Nephron progenitor cell (in vitro differentiated cells): ENCODE results near the gene ARGFX.

Experiments used
- DNase-seq: peaks from one replicate; pipeline ENCODE4 v3.0.0; 2021
- H3K27ac Mint-ChIP-seq: 2 replicates; pipeline ENCODE4 v1.8.0; 2021; ENCODE audit warnings: mild to moderate bottlenecking, moderate library complexity, mixed read lengths
- H3K27me3 Mint-ChIP-seq: 2 replicates; pipeline ENCODE4 v1.8.0; 2021; ENCODE audit warnings: mild to moderate bottlenecking, low read depth, mixed read lengths; ENCODE audit not compliant: poor library complexity
- H3K36me3 Mint-ChIP-seq: 2 replicates; pipeline ENCODE4 v1.8.0; 2021; ENCODE audit warnings: low read depth, mixed read lengths
- H3K4me1 Mint-ChIP-seq: 2 replicates; pipeline ENCODE4 v1.8.0; 2021; ENCODE audit warnings: mixed read lengths
- H3K4me3 Mint-ChIP-seq: 2 replicates; pipeline ENCODE4 v1.8.0; 2021; ENCODE audit warnings: mild to moderate bottlenecking, moderate library complexity, mixed read lengths
- H3K9me3 Mint-ChIP-seq: 2 replicates; pipeline ENCODE4 v1.8.0; 2021; ENCODE audit warnings: mild to moderate bottlenecking, moderate library complexity, mixed read lengths
- TF ChIP-seq, protein P1 (sequence below): fragments of 200-600 bp; sonication (generic); IDR thresholded peaks from 2 replicates; pipeline ENCODE4 v1.5.0; 2021; ENCODE audit warnings: antibody characterized with exemption

ARGFX gene

DNA sequence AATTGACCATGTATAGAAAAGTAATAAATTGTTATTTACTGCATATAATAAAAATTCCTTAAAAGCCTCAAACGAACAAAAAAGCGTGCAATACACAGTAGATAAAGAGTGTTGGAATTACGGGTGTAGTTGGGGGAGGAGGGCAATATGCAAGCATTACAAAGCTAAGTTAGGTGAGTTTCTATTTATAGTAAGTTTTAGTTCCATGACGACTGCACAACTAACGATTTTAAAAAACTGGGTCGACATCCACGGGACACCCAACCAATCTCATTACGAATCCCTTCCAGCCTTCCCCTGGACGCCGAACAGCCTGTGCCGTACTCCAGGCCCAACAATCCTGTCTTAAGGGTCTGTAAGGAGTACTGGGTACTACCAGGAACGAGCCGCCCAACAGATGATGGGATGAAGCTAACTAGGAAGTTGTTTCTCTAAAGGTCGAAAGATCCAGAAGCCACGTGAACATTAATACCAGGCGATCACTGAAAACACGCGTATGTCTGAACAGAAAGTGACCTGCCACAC, 22.6 kb upstream of the ARGFX start:
- TF ChIP-seq, protein P1, sequence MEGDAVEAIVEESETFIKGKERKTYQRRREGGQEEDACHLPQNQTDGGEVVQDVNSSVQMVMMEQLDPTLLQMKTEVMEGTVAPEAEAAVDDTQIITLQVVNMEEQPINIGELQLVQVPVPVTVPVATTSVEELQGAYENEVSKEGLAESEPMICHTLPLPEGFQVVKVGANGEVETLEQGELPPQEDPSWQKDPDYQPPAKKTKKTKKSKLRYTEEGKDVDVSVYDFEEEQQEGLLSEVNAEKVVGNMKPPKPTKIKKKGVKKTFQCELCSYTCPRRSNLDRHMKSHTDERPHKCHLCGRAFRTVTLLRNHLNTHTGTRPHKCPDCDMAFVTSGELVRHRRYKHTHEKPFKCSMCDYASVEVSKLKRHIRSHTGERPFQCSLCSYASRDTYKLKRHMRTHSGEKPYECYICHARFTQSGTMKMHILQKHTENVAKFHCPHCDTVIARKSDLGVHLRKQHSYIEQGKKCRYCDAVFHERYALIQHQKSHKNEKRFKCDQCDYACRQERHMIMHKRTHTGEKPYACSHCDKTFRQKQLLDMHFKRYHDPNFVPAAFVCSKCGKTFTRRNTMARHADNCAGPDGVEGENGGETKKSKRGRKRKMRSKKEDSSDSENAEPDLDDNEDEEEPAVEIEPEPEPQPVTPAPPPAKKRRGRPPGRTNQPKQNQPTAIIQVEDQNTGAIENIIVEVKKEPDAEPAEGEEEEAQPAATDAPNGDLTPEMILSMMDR: no peak
- Mint-ChIP-seq H3K36me3 (peaks cover 23% of the 10 kb centered on the region), H3K4me1 (peaks cover 27% of the 10 kb centered on the region), H3K27me3 (peaks cover 4% of the 10 kb centered on the region), H3K4me3 (peak overlapping the region; percentile 94), H3K9me3 (no peaks in the 10 kb centered on the region), H3K27ac (peak overlapping the region; percentile 84)
- DNase-seq: no peak

DNA sequence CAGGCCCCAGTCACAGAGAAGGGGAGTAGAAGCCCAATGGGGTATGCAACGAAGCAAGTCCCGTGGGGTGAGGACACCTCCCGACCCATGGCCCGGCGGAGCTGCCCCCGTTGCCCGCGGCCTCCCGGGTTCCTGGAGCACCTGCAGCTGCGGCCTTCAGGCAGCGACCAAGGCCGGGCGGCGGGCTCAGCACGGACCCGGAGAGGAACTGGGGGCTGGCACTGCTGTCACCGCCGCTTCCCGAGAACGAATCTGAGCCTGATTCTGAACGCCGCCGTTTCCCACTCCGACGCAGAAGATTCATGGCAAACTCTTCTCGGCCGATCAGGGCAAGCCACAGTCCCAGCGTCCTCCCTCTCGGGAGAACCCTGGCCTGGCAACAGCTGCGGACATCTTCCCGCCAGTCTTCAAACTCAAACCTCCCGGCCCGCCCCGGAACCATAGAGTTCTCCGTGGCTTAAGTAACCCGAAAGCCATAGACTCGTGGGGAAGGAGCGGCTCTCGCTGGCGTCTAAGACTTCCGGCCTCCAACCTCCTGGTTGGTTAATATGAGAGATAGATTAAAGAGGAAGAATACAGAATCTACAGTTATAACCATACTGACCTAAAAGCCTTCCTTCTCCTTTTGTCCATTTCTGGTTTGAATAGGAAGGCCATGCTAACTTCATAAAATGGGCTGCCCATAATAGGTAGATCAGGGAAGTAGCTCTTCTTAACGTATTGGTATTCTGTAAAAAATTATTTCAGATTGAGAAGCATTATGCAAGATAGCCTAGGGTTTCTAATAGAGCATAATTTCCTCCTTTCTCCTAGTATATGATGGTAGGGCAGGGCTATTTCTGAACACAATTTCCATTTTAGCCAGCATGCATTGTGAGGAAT, 21.9 kb upstream of the ARGFX start, which contains the start of gene POLQ:
TSS of gene POLQ (minus strand) at position 415 of the 882 bp plus-strand sequence. CDS start at position 304, 111 bp downstream.
- no peaks in the 10 kb centered on the region for H3K9me3 Mint-ChIP-seq
- TF ChIP-seq, protein P1: no peak
- H3K4me3 Mint-ChIP-seq: peak within 1 kb of the TSS; percentile 94
- H3K27me3 Mint-ChIP-seq: peaks cover 4% of the 10 kb centered on the region
- peaks cover 17% of the 10 kb centered on the region for H3K36me3 Mint-ChIP-seq
- peaks cover 27% of the 10 kb centered on the region for H3K4me1 Mint-ChIP-seq
- peak within 1 kb of the TSS; percentile 84 for H3K27ac Mint-ChIP-seq
- peak; percentile 79 for DNase-seq

DNA sequence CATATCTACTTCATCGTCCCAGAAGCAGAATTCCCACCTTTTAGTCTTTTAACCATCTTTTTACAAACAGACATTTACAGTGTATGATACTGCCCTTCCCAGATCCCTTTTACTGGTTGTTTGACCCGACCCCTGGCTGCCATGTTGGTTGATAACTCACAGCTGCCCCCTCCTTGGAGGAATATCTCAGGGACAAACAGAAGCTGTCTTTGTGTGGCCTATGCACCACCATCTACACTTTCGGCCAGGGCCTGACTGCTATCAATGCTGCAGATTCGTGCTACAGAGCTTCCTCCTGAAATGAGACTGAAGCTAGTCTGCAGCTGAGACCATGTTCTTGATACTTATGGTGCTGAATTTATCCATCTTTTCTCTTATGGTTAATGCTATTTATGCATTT, 15.4 kb upstream of the ARGFX start:
- no peak overlapping the region for H3K4me3 Mint-ChIP-seq
- no peak for DNase-seq
- TF ChIP-seq, protein P1: no peak
- H3K27me3 Mint-ChIP-seq: no peaks in the 10 kb centered on the region
- H3K9me3 Mint-ChIP-seq: peaks cover 9% of the 10 kb centered on the region
- H3K36me3 Mint-ChIP-seq: no peaks in the 10 kb centered on the region
- H3K27ac Mint-ChIP-seq: no peak overlapping the region
- peaks cover 6% of the 10 kb centered on the region for H3K4me1 Mint-ChIP-seq

DNA sequence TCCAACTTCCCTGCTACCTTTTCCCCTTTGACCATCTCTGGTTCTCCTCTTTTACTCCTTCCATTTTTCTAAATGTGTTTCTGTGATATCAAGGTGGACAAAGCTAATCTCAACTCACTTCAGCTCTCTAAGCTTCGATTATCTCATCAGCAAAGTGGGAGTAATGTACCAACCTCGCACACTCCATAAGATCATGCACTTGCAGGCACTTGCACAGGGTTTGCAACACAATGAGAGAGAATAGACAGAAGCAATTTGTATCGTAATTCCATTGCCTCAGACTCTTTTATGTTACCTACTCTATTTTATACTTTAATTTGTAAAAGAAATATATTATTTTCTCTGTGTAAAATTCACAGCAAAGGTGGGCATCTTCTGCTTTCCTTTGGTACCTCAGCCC, 15.0 kb upstream of the ARGFX start:
- no peak overlapping the region for H3K27ac Mint-ChIP-seq
- H3K36me3 Mint-ChIP-seq: no peaks in the 10 kb centered on the region
- TF ChIP-seq, protein P1: no peak
- no peak overlapping the region for H3K4me3 Mint-ChIP-seq
- H3K4me1 Mint-ChIP-seq: peaks cover 6% of the 10 kb centered on the region
- H3K27me3 Mint-ChIP-seq: no peaks in the 10 kb centered on the region
- peaks cover 9% of the 10 kb centered on the region for H3K9me3 Mint-ChIP-seq
- no peak for DNase-seq

DNA sequence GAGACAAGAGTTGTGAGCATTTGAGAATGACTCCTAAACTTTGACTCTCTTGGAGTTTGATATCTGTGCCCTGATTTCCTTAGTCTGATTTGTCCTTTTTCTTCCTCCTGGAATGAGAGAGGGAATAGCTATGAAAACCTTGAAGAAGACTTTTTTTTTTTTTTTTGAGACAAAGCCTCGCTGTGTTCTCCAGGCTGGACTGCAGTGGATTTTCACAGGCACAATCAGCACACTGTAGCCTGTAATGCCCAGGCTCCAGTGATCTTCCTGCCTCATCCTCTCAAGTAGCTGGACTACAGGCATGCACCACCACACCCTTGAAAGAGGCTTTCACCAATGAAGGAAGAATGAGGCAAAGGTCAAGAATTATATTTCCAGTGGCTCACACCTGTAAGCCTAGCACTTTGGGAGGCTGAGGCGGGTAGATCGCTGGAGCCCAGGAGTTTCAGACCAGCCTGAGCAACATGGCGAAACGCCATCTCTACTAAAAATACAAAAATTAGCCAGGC, 10.3 kb upstream of the ARGFX start:
- Mint-ChIP-seq H3K9me3 (peaks cover 13% of the 10 kb centered on the region), H3K4me1 (peaks cover 4% of the 10 kb centered on the region), H3K36me3 (no peaks in the 10 kb centered on the region), H3K27ac (no peak overlapping the region), H3K4me3 (no peak overlapping the region), H3K27me3 (no peaks in the 10 kb centered on the region)
- DNase-seq: no peak
- TF ChIP-seq, protein P1: no peak
